Tibial nerve (tissue), 4 donors: Measurements from ENCODE around the gene DYNC1LI1. TPM values are rescaled to one million over a fixed set of nuclear protein-coding genes. Genes with fewer than 3 reads are reported as not detected.

ENCODE experiments used
- DNase-seq, 2 donors: peaks; one replicate each; pipeline ENCODE4 v3.0.0-alpha.2; 2019; ENCODE audit warnings: low spot score in 2 of 2
- H3K27ac ChIP-seq, 4 donors: fragments of 200-600 bp; sonication (generic) in 3 of 4; one replicate each; pipeline ENCODE4 v1.5.1; 2017 to 2019; ENCODE audit warnings: mild to moderate bottlenecking in 1 of 4
- H3K27me3 ChIP-seq, 2 donors: fragments of 200-600 bp; sonication (generic) in 1 of 2; one replicate each; pipeline versions ENCODE4 v1.5.1 to v1.6.0; 2017 to 2019
- H3K36me3 ChIP-seq, 3 donors: fragments of 200-600 bp; sonication (generic); one replicate each; pipeline ENCODE4 v1.5.1; 2018 to 2019
- H3K4me1 ChIP-seq, 4 donors: fragments of 200-600 bp; sonication (generic) in 3 of 4; one replicate each; pipeline ENCODE4 v1.5.1; 2017 to 2019
- H3K4me3 ChIP-seq, 4 donors: fragments of 200-600 bp; sonication (generic) in 3 of 4; one replicate each; pipeline ENCODE4 v1.5.1; 2017 to 2019; ENCODE audit warnings: mild to moderate bottlenecking in 1 of 4, moderate library complexity in 1 of 4
- H3K9me3 ChIP-seq, 4 donors: fragments of 200-600 bp; sonication (generic) in 3 of 4; one replicate each; pipeline ENCODE4 v1.5.1; 2017 to 2019
- CTCF ChIP-seq, 5 experiments: fragments of 200-600 bp in 3 of 5; fragments of 450-650 bp in 2 of 5; sonication (generic) in 3 of 5; IDR thresholded peaks; one replicate each; pipeline ENCODE4 v1.5.1; 2016 to 2019; ENCODE audit warnings: antibody characterized with exemption in 5 of 5, mild to moderate bottlenecking in 3 of 5, moderate library complexity in 2 of 5
- EP300 ChIP-seq, 2 donors: sonication (generic); formaldehyde crosslinking; IDR thresholded peaks; one replicate each; pipeline ENCODE4 v1.6.1; 2017; ENCODE audit warnings: antibody characterized with exemption in 2 of 2, mild to moderate bottlenecking in 1 of 2
- POLR2A ChIP-seq, 2 donors: fragments of 450-650 bp; IDR thresholded peaks; one replicate each; pipeline ENCODE4 v1.6.1; 2017; ENCODE audit warnings: antibody characterized with exemption in 2 of 2, mild to moderate bottlenecking in 2 of 2, moderate library complexity in 2 of 2
- whole genome bisulfite sequencing, 2 donors: methylation state at CpG; one replicate each; pipeline ENCODE4 v1.1.5; 2018; 5-methylcytosine and 5-hydroxymethylcytosine counted together
- total RNA-seq, 4 donors: library from RNA; depleted of rRNA; stranded (reverse); fragments of >200 nt; gene quantifications; one replicate each; pipeline ENCODE4 v1.1.0, GENCODE V29; 2016

DYNC1LI1 gene
- total RNA-seq, 4 donors from 2014 or later: 19.0 to 39.6 (median 23.9) TPM

GRCh38 chr3:32562640-32563039, 8.0 kb downstream of the DYNC1LI1 start:
- no peak for DNase-seq

GRCh38 chr3:32557640-32558352, 12.9 kb downstream of the DYNC1LI1 start:
- Histone ChIP-seq H3K27me3 (no peaks in the 10 kb centered on the region), H3K36me3 (peaks cover 0 to 5% (median 0%) of the 10 kb centered on the region in 3 donors), H3K9me3 (no peaks in the 10 kb centered on the region), H3K4me3 (no peak overlapping the region), H3K4me1 (peaks cover 0 to 20% (median 0%) of the 10 kb centered on the region in 4 donors), H3K27ac (no peak overlapping the region)
- DNase-seq: no peak
- TF ChIP-seq CTCF (IDR thresholded peaks at IDR 0.05) (no peak), POLR2A (IDR thresholded peaks at IDR 0.05) (no peak), EP300 (IDR thresholded peaks at IDR 0.05) (no peak)
- 65% methylated on average over 3 of the region's 3 CpGs for WGBS, 2 donors

More at GRCh38 chr3:32562640-32563039, 8.0 kb downstream of the DYNC1LI1 start:
- TF ChIP-seq EP300 (IDR thresholded peaks at IDR 0.05): no peak
- no peak for TF ChIP-seq POLR2A (IDR thresholded peaks at IDR 0.05)
- no peak for TF ChIP-seq CTCF (IDR thresholded peaks at IDR 0.05)
- WGBS, 2 donors: 96 to 98% methylated on average over 7 of the region's 7 CpGs
- H3K27me3 ChIP-seq: no peaks in the 10 kb centered on the region
- peaks cover 0 to 17% (median 0%) of the 10 kb centered on the region in 3 donors for H3K36me3 ChIP-seq
- H3K4me3 ChIP-seq: no peak overlapping the region
- H3K27ac ChIP-seq: no peak overlapping the region
- H3K4me1 ChIP-seq: peaks cover 0 to 5% (median 0%) of the 10 kb centered on the region in 4 donors
- H3K9me3 ChIP-seq: no peaks in the 10 kb centered on the region

GRCh38 chr3:32556332-32556731, 14.3 kb downstream of the DYNC1LI1 start:
- TF ChIP-seq EP300 (IDR thresholded peaks at IDR 0.05) (no peak), POLR2A (IDR thresholded peaks at IDR 0.05) (no peak), CTCF (IDR thresholded peaks at IDR 0.05) (no peak)
- H3K4me1 ChIP-seq: peaks cover 0 to 26% (median 0%) of the 10 kb centered on the region in 4 donors
- WGBS, 2 donors: 78 to 80% methylated on average over 3 of the region's 3 CpGs

GRCh38 chr3:32553973-32554372, 16.7 kb downstream of the DYNC1LI1 start:
- no peaks in the 10 kb centered on the region for H3K9me3 ChIP-seq
- TF ChIP-seq POLR2A (IDR thresholded peaks at IDR 0.05): no peak
- TF ChIP-seq CTCF (IDR thresholded peaks at IDR 0.05): no peak
- no peak for TF ChIP-seq EP300 (IDR thresholded peaks at IDR 0.05)
- H3K27me3 ChIP-seq: no peaks in the 10 kb centered on the region
- no peak overlapping the region for H3K4me3 ChIP-seq
- no peaks in the 10 kb centered on the region for H3K36me3 ChIP-seq
- no peak overlapping the region for H3K27ac ChIP-seq
- peaks cover 0 to 26% (median 0%) of the 10 kb centered on the region in 4 donors for H3K4me1 ChIP-seq
- no peak for DNase-seq

More at GRCh38 chr3:32556332-32556731, 14.3 kb downstream of the DYNC1LI1 start:
- no peak overlapping the region for H3K4me3 ChIP-seq
- peaks cover 0 to 5% (median 0%) of the 10 kb centered on the region in 3 donors for H3K36me3 ChIP-seq
- H3K9me3 ChIP-seq: no peaks in the 10 kb centered on the region
- H3K27me3 ChIP-seq: no peaks in the 10 kb centered on the region
- no peak overlapping the region for H3K27ac ChIP-seq
- no peak for DNase-seq

- Histone ChIP-seq H3K4me1 (peaks cover 0 to 26% (median 0%) of the 10 kb centered on the region in 4 donors), H3K27me3 (no peaks in the 10 kb centered on the region), H3K9me3 (no peaks in the 10 kb centered on the region), H3K36me3 (no peaks in the 10 kb centered on the region), H3K4me3 (no peak overlapping the region), H3K27ac (no peak overlapping the region)
- WGBS, 2 donors: 98 to 100% methylated on average over 2 of the region's 2 CpGs
- no peak for DNase-seq
- TF ChIP-seq CTCF (IDR thresholded peaks at IDR 0.05): no peak
- no peak for TF ChIP-seq POLR2A (IDR thresholded peaks at IDR 0.05)
- no peak for TF ChIP-seq EP300 (IDR thresholded peaks at IDR 0.05)
These were observed 17.2 kb downstream of the DYNC1LI1 start for GRCh38 chr3:32553459-32553858.
